OCI-LY7 (cell line): ENCODE results near the gene CMAS.

ENCODE experiments used
- EZH2phosphoT487 ChIP-seq: fragments of 200-600 bp; sonication (generic); IDR thresholded peaks from 2 replicates; pipeline ENCODE4 v1.6.1; 2018; ENCODE audit warnings: low read depth, borderline replicate concordance, mild to moderate bottlenecking, mixed run types, antibody characterized with exemption, low read length, moderate library complexity, mixed read lengths
- TF ChIP-seq, protein P1 (sequence below): fragments of 200-600 bp; sonication (generic); conservative IDR thresholded peaks from 2 replicates; pipeline ENCODE4 v1.5.1; 2014; ENCODE audit warnings: mild to moderate bottlenecking, antibody characterized with exemption, low read length, moderate library complexity, mixed read lengths

DNA sequence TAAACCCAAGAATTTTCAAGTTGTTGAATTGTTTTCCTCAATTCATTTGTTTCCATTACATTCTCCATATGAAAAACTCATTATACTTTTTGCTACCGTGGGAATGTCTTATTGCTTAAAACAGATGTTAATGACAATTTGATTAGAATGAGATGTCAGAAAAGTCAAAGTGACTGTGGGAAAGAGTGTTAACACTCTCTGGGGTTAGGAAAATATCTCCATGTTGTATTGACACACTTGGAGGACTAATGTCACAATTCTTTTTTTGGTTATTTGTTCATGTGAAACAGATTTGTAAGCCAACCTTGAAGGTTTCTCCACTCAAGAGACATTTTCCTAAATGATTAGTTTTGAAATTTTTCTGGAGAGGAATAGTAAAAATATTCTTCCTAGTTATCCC lies 47.2 kb upstream of the CMAS start:
- TF ChIP-seq, protein P1, sequence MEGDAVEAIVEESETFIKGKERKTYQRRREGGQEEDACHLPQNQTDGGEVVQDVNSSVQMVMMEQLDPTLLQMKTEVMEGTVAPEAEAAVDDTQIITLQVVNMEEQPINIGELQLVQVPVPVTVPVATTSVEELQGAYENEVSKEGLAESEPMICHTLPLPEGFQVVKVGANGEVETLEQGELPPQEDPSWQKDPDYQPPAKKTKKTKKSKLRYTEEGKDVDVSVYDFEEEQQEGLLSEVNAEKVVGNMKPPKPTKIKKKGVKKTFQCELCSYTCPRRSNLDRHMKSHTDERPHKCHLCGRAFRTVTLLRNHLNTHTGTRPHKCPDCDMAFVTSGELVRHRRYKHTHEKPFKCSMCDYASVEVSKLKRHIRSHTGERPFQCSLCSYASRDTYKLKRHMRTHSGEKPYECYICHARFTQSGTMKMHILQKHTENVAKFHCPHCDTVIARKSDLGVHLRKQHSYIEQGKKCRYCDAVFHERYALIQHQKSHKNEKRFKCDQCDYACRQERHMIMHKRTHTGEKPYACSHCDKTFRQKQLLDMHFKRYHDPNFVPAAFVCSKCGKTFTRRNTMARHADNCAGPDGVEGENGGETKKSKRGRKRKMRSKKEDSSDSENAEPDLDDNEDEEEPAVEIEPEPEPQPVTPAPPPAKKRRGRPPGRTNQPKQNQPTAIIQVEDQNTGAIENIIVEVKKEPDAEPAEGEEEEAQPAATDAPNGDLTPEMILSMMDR = no peak
- TF ChIP-seq EZH2phosphoT487 = no peak
